K562 (cell line): ENCODE measurements around the gene ZNF362. TPM values are rescaled to one million over a fixed set of nuclear protein-coding genes. Genes with fewer than 3 reads are reported as not detected.

Experiments used
- CBX8 ChIP-seq: fragments of 200-600 bp; sonication (generic); IDR thresholded peaks from 2 replicates; pipeline ENCODE4 v1.6.1; 2012; ENCODE audit warnings: borderline replicate concordance, mixed run types, low read depth, mild to moderate bottlenecking, moderate library complexity, mixed read lengths, low read length, control low read depth, inconsistent platforms; ENCODE audit not compliant: poor library complexity, severe bottlenecking; ENCODE audit errors: extremely low read depth
- EZH2 ChIP-seq: IDR thresholded peaks from 2 replicates; pipeline ENCODE4 v1.6.1; 2012; ENCODE audit warnings: low read depth, mild to moderate bottlenecking, inconsistent platforms, low read length, borderline replicate concordance
- NR3C1 ChIP-seq: sonication (generic); formaldehyde crosslinking; IDR thresholded peaks from 2 replicates; pipeline ENCODE4 v1.8.1; 2022; ENCODE audit warnings: missing genetic modification reagents
- RBBP5 ChIP-seq: fragments of 200-600 bp; sonication (generic); IDR thresholded peaks from 2 replicates; pipeline ENCODE4 v1.6.1; 2012; ENCODE audit warnings: borderline replicate concordance, mild to moderate bottlenecking, low read length, control low read depth, inconsistent platforms; ENCODE audit not compliant: insufficient read depth, poor library complexity, severe bottlenecking
- SRSF7 ChIP-seq: fragments of 200-400 bp; formaldehyde crosslinking; optimal IDR thresholded peaks from 2 replicates; pipeline ENCODE3; 2017; ENCODE audit warnings: mild to moderate bottlenecking, low read depth, low read length
- TAL1 ChIP-seq: fragments of 450-650 bp; IDR thresholded peaks from 2 replicates; pipeline ENCODE4 v1.6.1; 2016; ENCODE audit warnings: mild to moderate bottlenecking
- TEAD4 ChIP-seq, 2 experiments: sonication (generic) in 1 of 2; formaldehyde crosslinking in 1 of 2; IDR thresholded peaks; 2 replicates each; pipeline versions ENCODE4 v1.6.1 to v1.8.0; 2012 to 2022; ENCODE audit warnings: borderline replicate concordance in 1 of 2, inconsistent platforms in 1 of 2, low read length in 1 of 2, mild to moderate bottlenecking in 1 of 2, missing genetic modification reagents in 1 of 2
- ZC3H11A ChIP-seq: IDR thresholded peaks from 2 replicates; pipeline ENCODE4 v1.6.1; 2012; ENCODE audit warnings: low read depth, low read length, improper control_type of control experiment
- ZNF263 ChIP-seq: sonication (generic); formaldehyde crosslinking; IDR thresholded peaks from 2 replicates; pipeline ENCODE4 v1.8.0; 2022; ENCODE audit warnings: mild to moderate bottlenecking, missing genetic modification reagents, borderline replicate concordance
- ZNF699 ChIP-seq: fragments of 250-450 bp; sonication (Bioruptor Pico); IDR thresholded peaks from 2 replicates; pipeline ENCODE4 v1.8.0; 2021; ENCODE audit warnings: mild to moderate bottlenecking, moderate library complexity; ENCODE audit not compliant: insufficient replicate concordance
- polyA plus RNA-seq, 8 experiments: library from polyadenylated mRNA; depleted of rRNA in 4 of 8; stranded (reverse) in 5 of 8; unstranded in 3 of 8; fragments of >200 nt; fragmentation: Nextera tagmentation in 2 of 8; fragmentation: Illumina TruSeq in 1 of 8; extraction: Ambion mirVana in 2 of 8; extraction: Trizol in 1 of 8; gene quantifications; 2 replicates each; pipeline versions ENCODE4 v1.2.1 to v1.2.3, GENCODE V29; 2011 to 2014; ENCODE audit warnings: inconsistent platforms in 1 of 8, missing spikeins in 1 of 8
- total RNA-seq, 7 experiments: library from RNA; depleted of rRNA in 6 of 7; stranded (reverse); fragments of >200 nt in 6 of 7; fragmentation: Illumina TruSeq in 2 of 7; extraction: Trizol in 2 of 7; gene quantifications; 2 replicates each; pipeline versions ENCODE4 v1.2.1 to v1.2.3, GENCODE V29; 2011 to 2021; ENCODE audit warnings: low replicate concordance in 1 of 7
- TF ChIP-seq, protein P1 (sequence below): fragments of 450-650 bp; IDR thresholded peaks from 2 replicates; pipeline ENCODE4 v1.6.1; 2016; ENCODE audit warnings: borderline replicate concordance
- TF ChIP-seq, protein P2 (sequence below): fragments of 250-450 bp; sonication (Bioruptor Pico); IDR thresholded peaks from 2 replicates; pipeline ENCODE4 v1.4.0; 2020
- TF ChIP-seq, protein P3 (sequence below), 2 experiments: IDR thresholded peaks; 2 replicates each; pipeline ENCODE4 v1.6.1; 2012; ENCODE audit warnings: improper control_type of control experiment in 2 of 2, low read depth in 2 of 2, low read length in 2 of 2, borderline replicate concordance in 1 of 2
- TF ChIP-seq, protein P4 (sequence below): fragments of 450-650 bp; IDR thresholded peaks from 2 replicates; pipeline ENCODE4 v1.6.1; 2016; ENCODE audit warnings: low read depth, mild to moderate bottlenecking, moderate library complexity

ZNF362 gene
- total and polyA plus RNA-seq, 9 of the 15 experiments (the other 6 are each of a cell fraction or from before 2014, with no cell fraction given) = 0.01 to 1.1 (median 0.35) TPM; not detected in 1

DNA sequence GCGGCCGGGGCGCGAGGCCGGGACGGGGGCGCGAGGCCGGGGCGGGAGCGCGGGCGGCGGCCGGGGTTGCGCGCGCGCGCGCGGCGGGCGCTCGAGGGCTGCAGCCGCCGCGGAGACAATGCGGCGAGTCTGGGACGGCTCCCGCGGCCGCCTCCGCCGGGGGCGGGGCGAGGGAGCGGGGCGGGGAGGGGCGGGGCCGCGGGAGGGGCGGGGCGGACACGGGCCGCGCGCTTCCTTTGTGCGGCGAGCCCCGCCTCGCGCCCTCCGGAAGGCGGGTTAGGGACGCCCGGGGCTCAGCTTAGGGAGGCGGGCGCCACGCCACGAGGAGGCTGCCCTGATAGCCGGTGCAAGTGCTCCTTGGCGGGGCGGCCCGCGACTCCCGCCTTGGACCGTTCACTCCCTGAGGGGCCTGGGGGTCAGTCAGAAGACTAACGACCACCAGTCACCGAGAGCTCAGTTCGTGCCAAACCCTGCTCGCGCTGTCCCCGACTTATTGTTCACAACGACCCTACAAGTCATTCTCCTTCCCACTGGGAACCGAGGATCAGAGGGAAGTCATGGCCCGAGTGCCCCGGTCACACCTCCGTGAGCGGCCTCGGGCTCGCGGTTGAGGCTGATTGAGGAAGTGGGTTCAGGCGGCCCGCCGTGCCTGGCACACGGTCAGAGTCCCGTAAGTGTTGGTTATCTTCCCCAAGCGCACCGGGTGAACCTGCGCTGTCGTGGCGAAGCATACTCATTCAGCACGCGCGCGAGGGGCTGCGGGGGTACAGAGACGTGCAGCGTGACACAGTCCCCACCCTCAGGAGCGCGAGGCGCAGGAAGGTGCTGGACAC, 93.7 kb downstream of the ZNF362 start (continued):
- TF ChIP-seq, protein P1, sequence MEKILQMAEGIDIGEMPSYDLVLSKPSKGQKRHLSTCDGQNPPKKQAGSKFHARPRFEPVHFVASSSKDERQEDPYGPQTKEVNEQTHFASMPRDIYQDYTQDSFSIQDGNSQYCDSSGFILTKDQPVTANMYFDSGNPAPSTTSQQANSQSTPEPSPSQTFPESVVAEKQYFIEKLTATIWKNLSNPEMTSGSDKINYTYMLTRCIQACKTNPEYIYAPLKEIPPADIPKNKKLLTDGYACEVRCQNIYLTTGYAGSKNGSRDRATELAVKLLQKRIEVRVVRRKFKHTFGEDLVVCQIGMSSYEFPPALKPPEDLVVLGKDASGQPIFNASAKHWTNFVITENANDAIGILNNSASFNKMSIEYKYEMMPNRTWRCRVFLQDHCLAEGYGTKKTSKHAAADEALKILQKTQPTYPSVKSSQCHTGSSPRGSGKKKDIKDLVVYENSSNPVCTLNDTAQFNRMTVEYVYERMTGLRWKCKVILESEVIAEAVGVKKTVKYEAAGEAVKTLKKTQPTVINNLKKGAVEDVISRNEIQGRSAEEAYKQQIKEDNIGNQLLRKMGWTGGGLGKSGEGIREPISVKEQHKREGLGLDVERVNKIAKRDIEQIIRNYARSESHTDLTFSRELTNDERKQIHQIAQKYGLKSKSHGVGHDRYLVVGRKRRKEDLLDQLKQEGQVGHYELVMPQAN = peak; percentile 82; the same call in 1 of the 2 replicates
- peak; percentile 66 for TF ChIP-seq RBBP5
- peak; percentile 75; the same call in 1 of the 2 replicates for TF ChIP-seq ZNF263
- no peak for TF ChIP-seq ZC3H11A
- no peak for TF ChIP-seq SRSF7
- TF ChIP-seq EZH2 = no peak
- TF ChIP-seq, protein P2, sequence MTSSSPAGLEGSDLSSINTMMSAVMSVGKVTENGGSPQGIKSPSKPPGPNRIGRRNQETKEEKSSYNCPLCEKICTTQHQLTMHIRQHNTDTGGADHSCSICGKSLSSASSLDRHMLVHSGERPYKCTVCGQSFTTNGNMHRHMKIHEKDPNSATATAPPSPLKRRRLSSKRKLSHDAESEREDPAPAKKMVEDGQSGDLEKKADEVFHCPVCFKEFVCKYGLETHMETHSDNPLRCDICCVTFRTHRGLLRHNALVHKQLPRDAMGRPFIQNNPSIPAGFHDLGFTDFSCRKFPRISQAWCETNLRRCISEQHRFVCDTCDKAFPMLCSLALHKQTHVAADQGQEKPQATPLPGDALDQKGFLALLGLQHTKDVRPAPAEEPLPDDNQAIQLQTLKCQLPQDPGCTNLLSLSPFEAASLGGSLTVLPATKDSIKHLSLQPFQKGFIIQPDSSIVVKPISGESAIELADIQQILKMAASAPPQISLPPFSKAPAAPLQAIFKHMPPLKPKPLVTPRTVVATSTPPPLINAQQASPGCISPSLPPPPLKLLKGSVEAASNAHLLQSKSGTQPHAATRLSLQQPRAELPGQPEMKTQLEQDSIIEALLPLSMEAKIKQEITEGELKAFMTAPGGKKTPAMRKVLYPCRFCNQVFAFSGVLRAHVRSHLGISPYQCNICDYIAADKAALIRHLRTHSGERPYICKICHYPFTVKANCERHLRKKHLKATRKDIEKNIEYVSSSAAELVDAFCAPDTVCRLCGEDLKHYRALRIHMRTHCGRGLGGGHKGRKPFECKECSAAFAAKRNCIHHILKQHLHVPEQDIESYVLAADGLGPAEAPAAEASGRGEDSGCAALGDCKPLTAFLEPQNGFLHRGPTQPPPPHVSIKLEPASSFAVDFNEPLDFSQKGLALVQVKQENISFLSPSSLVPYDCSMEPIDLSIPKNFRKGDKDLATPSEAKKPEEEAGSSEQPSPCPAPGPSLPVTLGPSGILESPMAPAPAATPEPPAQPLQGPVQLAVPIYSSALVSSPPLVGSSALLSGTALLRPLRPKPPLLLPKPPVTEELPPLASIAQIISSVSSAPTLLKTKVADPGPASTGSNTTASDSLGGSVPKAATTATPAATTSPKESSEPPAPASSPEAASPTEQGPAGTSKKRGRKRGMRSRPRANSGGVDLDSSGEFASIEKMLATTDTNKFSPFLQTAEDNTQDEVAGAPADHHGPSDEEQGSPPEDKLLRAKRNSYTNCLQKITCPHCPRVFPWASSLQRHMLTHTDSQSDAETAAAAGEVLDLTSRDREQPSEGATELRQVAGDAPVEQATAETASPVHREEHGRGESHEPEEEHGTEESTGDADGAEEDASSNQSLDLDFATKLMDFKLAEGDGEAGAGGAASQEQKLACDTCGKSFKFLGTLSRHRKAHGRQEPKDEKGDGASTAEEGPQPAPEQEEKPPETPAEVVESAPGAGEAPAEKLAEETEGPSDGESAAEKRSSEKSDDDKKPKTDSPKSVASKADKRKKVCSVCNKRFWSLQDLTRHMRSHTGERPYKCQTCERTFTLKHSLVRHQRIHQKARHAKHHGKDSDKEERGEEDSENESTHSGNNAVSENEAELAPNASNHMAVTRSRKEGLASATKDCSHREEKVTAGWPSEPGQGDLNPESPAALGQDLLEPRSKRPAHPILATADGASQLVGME (CRISPR knock-in tag) = 0 out of 2 replicates have a peak, but pooled peaks have one; percentile 53
- no peak for TF ChIP-seq ZNF699 (CRISPR knock-in tag)
- TF ChIP-seq, protein P3, sequence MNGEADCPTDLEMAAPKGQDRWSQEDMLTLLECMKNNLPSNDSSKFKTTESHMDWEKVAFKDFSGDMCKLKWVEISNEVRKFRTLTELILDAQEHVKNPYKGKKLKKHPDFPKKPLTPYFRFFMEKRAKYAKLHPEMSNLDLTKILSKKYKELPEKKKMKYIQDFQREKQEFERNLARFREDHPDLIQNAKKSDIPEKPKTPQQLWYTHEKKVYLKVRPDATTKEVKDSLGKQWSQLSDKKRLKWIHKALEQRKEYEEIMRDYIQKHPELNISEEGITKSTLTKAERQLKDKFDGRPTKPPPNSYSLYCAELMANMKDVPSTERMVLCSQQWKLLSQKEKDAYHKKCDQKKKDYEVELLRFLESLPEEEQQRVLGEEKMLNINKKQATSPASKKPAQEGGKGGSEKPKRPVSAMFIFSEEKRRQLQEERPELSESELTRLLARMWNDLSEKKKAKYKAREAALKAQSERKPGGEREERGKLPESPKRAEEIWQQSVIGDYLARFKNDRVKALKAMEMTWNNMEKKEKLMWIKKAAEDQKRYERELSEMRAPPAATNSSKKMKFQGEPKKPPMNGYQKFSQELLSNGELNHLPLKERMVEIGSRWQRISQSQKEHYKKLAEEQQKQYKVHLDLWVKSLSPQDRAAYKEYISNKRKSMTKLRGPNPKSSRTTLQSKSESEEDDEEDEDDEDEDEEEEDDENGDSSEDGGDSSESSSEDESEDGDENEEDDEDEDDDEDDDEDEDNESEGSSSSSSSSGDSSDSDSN (IDR thresholded peaks at IDR 0.05; ENCODE audit: borderline replicate concordance in 1 of 2, low read depth in 2 of 2, low read length in 2 of 2) = peak; percentile 33 to 36; a peak in 1 of 4 replicates
- no peak for TF ChIP-seq NR3C1 (CRISPR knock-in tag)
- TF ChIP-seq, protein P4, sequence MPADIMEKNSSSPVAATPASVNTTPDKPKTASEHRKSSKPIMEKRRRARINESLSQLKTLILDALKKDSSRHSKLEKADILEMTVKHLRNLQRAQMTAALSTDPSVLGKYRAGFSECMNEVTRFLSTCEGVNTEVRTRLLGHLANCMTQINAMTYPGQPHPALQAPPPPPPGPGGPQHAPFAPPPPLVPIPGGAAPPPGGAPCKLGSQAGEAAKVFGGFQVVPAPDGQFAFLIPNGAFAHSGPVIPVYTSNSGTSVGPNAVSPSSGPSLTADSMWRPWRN = peak; percentile 71
- TF ChIP-seq TAL1 = no peak
- TF ChIP-seq CBX8 = no peak
- no peak for TF ChIP-seq TEAD4 (IDR thresholded peaks at IDR 0.05; ENCODE audit: low read length)
- no peak for TF ChIP-seq TEAD4 (CRISPR knock-in tag; IDR thresholded peaks at IDR 0.05; ENCODE audit: borderline replicate concordance)
